Chondrocyte (in vitro differentiated cells): ENCODE measurements around the gene EOLA2. TPM values are rescaled to one million over a fixed set of nuclear protein-coding genes. Genes with fewer than 3 reads are reported as not detected.
"Not testable (repeated sequence)": the region's sequence is repeated elsewhere in the genome, so short reads cannot be mapped to it uniquely, and the experiment has no call there.

Source experiments
- DNase-seq: peaks from one replicate; pipeline ENCODE4 v3.0.0; 2021; ENCODE audit warnings: mixed read lengths, low spot score
- H3K27ac Mint-ChIP-seq: one replicate; pipeline ENCODE4 v1.8.0; 2021; ENCODE audit warnings: mild to moderate bottlenecking, moderate library complexity, mixed read lengths; ENCODE audit not compliant: unreplicated experiment
- H3K27me3 Mint-ChIP-seq: 2 replicates; pipeline ENCODE4 v1.8.0; 2021; ENCODE audit warnings: low read depth, mixed read lengths
- H3K36me3 Mint-ChIP-seq: 2 replicates; pipeline ENCODE4 v1.8.0; 2021; ENCODE audit warnings: low read depth, mixed read lengths
- H3K4me1 Mint-ChIP-seq: 2 replicates; pipeline ENCODE4 v1.8.0; 2021; ENCODE audit warnings: low read depth, mild to moderate bottlenecking, mixed read lengths
- H3K4me3 Mint-ChIP-seq: one replicate; pipeline ENCODE4 v1.8.0; 2021; ENCODE audit warnings: mild to moderate bottlenecking, moderate library complexity, mixed read lengths; ENCODE audit not compliant: unreplicated experiment
- H3K9me3 Mint-ChIP-seq: 2 replicates; pipeline ENCODE4 v1.8.0; 2021; ENCODE audit warnings: low read depth, mixed read lengths
- total RNA-seq: library from RNA; stranded (reverse); gene quantifications from 3 replicates; pipeline ENCODE4 v1.2.1, GENCODE V29; 2021
- TF ChIP-seq, protein P1 (sequence below): fragments of 200-600 bp; sonication (generic); IDR thresholded peaks from 2 replicates; pipeline ENCODE4 v1.5.0; 2021; ENCODE audit warnings: antibody characterized with exemption, mild to moderate bottlenecking, moderate library complexity

Gene EOLA2
- total RNA-seq, 1 donor from 2014 or later = 39.2 TPM

DNA sequence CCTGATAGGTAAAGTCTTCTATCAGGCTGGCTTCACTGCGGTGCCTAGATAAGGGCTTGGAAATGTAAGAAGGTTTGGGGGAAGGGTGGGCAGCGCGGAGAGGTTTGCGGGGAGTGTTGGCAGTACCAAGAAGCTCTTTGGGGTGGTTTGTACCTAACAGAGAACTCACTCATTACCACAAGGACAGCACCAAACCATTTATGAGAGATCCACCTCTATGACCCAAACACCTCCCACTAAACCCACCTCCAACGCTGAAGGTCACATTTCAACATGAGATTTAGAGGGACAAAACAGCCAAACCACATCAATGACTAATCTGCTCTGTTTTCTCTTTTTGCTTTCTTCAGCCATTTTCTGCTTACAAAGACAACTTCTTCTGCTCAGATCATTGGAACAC, 13.9 kb downstream of the EOLA2 start:
- H3K27ac Mint-ChIP-seq, DNase-seq, H3K4me1 Mint-ChIP-seq, H3K4me3 Mint-ChIP-seq, H3K9me3 Mint-ChIP-seq, H3K27me3 Mint-ChIP-seq, H3K36me3 Mint-ChIP-seq: not testable (repeated sequence)

DNA sequence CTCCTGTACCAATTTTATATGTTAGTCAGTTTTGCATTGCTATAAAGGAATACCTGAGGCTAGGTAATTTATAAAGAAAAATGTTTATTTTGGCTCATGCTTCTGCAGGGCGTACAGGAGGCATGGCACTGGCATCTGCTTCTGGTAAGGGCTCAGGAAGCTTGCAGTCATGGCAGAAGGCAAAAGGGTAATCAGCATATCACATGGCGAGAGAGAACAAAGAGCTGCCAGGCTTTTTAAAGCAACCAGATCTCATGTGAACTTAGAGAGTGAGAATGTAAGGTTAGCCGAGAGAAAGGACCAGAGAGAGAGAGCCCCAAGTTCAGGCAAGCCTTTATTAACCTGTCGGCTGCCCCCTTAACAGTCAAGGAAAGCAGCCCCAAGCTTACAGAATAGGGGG, 14.5 kb downstream of the EOLA2 start:
- not testable (repeated sequence) for H3K4me3 Mint-ChIP-seq, H3K36me3 Mint-ChIP-seq, H3K4me1 Mint-ChIP-seq, H3K9me3 Mint-ChIP-seq, H3K27ac Mint-ChIP-seq, H3K27me3 Mint-ChIP-seq, DNase-seq

DNA sequence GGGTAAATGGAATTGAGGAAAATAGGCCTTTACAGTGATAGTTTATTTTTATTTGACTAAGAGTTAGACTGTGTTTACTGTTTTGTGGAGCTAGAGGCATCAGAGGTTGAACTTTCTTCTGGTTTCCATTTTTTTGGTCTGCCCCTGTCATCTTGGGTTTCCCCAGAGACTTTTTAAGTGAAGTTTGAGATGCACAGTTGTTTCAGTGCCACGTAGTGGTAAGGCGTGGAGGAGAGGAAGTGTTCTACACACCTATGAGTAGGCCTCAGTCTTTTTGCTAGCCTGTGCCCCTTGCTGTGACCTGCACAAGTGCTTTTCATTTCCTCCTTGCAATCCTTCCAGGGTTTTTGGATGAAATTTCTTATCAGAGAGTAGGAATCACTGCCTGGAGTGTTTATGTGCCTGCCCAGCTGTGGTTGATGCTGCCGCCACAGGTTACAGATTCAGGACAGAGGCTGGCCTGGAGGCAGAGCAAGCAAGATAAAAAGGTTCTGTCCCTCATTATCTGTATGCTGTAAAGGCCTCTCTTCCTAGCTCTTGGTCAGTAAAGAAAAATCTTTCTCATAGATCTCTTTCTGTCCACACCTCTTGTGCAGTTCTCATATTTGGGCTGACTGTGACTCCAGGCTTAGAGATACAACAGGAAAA, 21.4 kb downstream of the EOLA2 start:
- H3K36me3 Mint-ChIP-seq = no peaks in the 10 kb centered on the region
- no peak for DNase-seq
- H3K4me1 Mint-ChIP-seq = no peaks in the 10 kb centered on the region
- H3K4me3 Mint-ChIP-seq = no peak overlapping the region
- peaks cover 17% of the 10 kb centered on the region for H3K9me3 Mint-ChIP-seq
- no peak overlapping the region for H3K27ac Mint-ChIP-seq
- peaks cover 3% of the 10 kb centered on the region for H3K27me3 Mint-ChIP-seq
- TF ChIP-seq, protein P1, sequence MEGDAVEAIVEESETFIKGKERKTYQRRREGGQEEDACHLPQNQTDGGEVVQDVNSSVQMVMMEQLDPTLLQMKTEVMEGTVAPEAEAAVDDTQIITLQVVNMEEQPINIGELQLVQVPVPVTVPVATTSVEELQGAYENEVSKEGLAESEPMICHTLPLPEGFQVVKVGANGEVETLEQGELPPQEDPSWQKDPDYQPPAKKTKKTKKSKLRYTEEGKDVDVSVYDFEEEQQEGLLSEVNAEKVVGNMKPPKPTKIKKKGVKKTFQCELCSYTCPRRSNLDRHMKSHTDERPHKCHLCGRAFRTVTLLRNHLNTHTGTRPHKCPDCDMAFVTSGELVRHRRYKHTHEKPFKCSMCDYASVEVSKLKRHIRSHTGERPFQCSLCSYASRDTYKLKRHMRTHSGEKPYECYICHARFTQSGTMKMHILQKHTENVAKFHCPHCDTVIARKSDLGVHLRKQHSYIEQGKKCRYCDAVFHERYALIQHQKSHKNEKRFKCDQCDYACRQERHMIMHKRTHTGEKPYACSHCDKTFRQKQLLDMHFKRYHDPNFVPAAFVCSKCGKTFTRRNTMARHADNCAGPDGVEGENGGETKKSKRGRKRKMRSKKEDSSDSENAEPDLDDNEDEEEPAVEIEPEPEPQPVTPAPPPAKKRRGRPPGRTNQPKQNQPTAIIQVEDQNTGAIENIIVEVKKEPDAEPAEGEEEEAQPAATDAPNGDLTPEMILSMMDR = no peak

DNA sequence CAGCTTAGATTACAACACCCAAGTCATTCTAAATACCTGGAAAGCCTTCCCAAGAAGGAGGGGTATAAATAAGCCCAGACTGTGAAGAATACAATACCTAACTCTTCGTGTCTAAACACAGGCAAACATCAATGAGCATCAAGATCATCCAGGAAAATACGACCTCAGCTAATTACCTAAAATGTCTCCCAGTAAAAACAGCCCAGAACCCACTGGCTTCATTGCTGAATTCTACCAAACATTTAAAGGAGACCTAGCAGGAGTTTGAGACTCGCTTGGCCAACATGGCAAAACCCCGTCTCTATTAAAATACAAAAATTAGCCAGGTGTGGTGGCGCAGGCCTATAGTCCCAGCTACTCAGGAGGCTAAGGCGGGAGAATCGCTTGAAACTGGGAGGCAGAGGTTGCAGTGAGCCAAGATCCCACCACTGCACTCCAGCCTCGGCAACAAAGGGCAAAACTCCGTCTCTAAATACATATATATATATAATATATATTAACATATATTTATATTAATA, 28.1 kb downstream of the EOLA2 start:
- peaks cover 17% of the 10 kb centered on the region for H3K9me3 Mint-ChIP-seq
- no peaks in the 10 kb centered on the region for H3K36me3 Mint-ChIP-seq
- DNase-seq = no peak
- H3K27me3 Mint-ChIP-seq = peaks cover 3% of the 10 kb centered on the region
- no peak overlapping the region for H3K27ac Mint-ChIP-seq
- TF ChIP-seq, protein P1 = no peak
- no peak overlapping the region for H3K4me3 Mint-ChIP-seq
- no peaks in the 10 kb centered on the region for H3K4me1 Mint-ChIP-seq

DNA sequence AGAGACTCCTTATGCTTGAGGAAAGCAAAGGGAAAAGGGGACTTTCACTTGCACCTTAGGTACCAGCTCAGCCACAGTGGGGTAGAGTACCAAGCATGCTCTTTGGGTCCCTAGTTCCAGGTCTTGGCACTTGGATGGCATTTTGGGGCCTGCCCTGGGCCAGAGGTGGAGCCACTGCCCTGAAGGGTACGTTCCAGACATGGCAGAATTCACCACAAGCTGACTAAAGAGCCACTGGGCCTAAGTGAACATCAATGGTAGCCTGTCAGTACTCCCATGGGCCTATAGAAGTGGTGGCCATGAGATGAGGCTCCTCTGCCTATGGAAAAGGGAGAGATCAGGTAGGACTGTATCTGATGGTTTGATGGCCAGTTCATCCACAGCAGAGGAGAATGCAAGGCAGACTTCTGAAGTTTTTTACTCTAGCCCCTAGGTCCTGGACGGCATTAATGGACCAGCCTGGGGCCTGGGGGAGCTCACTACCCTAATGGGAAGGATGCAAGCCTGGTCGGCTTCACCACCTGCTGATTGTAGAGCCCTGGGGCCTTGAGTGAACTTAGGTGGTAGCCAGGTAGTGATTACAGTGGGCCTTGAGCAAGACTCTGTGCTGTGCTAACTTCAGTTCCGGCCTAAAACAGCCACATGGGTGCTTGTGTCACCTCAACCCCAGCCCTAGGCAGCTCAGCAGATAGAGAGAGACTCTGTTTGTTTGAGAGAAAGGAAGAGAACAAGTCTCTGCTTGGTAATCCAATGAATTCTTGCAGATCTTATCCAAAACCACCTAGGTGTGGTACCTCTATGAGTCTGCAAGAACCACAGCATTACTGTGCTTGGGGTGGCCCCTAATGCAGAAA, 28.7 kb downstream of the EOLA2 start:
- Mint-ChIP-seq H3K4me1 (peaks cover under 1% of the 10 kb centered on the region), H3K27me3 (peaks cover 3% of the 10 kb centered on the region), H3K4me3 (no peak overlapping the region), H3K9me3 (peaks cover 17% of the 10 kb centered on the region), H3K36me3 (no peaks in the 10 kb centered on the region), H3K27ac (no peak overlapping the region)
- no peak for DNase-seq
- TF ChIP-seq, protein P1 = no peak

DNA sequence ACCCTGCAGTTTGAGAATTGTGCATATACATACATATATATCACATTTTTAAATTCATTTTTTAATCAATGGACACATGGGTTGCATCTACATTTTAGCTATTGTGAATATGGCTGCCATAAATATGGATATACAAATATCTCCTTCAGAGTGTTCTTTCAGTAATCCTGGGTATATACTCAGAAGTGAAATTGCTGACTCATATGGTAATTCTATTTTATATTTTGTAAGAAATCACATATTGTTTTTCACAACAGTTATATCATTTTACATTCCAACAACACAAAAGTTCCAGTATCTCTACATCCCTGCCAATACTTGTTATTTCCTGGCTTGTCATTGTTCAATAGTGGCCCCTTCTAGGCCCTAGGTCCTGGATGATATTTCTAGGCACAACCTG, 29.6 kb downstream of the EOLA2 start:
- peaks cover 3% of the 10 kb centered on the region for H3K27me3 Mint-ChIP-seq
- H3K9me3 Mint-ChIP-seq = peaks cover 11% of the 10 kb centered on the region
- no peak for DNase-seq
- H3K27ac Mint-ChIP-seq = no peak overlapping the region
- H3K4me1 Mint-ChIP-seq = peaks cover 8% of the 10 kb centered on the region
- no peaks in the 10 kb centered on the region for H3K36me3 Mint-ChIP-seq
- TF ChIP-seq, protein P1 = no peak
- no peak overlapping the region for H3K4me3 Mint-ChIP-seq
